Panc1 (cell line): ENCODE data around the gene FUT7.

Experiments
- POLR2AphosphoS5 ChIP-seq: IDR thresholded peaks from 2 replicates; pipeline ENCODE4 v1.6.1; 2012; ENCODE audit warnings: mild to moderate bottlenecking, low read depth, low read length, moderate library complexity
- TF ChIP-seq, protein P1 (sequence below): fragments of 450-650 bp; IDR thresholded peaks from 2 replicates; pipeline ENCODE4 v1.5.1; 2017; ENCODE audit warnings: mild to moderate bottlenecking
- TF ChIP-seq, protein P2 (sequence below), 2 experiments: IDR thresholded peaks; 2 replicates each; pipeline ENCODE4 v1.6.1; 2011 to 2012; ENCODE audit warnings: low read depth in 2 of 2, control low read depth in 1 of 2, low read length in 1 of 2, mild to moderate bottlenecking in 1 of 2, moderate library complexity in 1 of 2; ENCODE audit not compliant: insufficient read depth in 1 of 2

DNA sequence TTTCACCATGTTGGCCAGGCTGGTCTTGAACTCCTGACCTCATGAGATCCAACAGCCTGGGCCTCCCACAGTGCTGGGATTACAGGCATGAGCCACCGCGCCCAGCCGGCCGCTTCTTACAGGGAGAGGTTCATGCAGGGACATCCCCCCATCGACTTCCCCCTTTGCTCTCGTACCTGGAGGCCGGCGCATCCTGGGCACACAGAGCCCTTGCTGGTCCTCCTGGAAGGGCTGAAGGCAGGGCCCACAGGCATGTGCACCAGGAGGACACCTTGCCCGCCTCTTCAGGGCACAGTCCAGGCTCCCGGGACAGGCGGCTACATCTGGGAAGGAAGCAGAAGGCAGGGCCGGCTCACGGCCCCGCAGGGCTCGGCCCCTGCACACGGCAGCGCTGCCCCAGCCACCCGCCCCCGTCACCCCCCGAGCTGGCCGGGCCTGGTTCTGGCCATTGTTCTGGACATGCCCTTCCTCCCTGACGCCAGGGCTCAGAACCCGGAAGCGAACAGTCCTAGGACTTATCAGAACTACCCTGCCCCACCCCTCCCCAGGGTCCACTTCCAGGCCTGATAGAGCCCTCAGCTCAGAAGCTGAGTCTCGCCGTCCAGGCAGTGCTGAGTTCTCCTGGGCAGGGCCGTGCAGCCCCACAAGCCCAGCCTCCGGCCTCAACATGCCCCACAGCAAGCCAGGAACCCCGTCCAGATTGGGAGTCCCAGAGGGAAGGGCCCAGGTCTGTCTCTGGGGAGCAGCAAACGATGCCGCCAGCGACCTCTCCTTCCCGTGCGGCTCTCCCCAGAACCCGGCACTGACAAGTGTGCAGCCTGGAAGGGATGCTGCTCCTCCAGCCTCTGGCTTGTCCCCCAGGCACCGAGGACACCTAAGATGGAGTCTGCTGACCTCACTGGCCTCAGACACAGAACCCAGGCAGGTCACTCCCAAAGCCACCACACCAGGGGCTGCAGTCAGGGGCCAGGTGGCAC, 11.2 kb upstream of the FUT7 start:
- TF ChIP-seq, protein P1, sequence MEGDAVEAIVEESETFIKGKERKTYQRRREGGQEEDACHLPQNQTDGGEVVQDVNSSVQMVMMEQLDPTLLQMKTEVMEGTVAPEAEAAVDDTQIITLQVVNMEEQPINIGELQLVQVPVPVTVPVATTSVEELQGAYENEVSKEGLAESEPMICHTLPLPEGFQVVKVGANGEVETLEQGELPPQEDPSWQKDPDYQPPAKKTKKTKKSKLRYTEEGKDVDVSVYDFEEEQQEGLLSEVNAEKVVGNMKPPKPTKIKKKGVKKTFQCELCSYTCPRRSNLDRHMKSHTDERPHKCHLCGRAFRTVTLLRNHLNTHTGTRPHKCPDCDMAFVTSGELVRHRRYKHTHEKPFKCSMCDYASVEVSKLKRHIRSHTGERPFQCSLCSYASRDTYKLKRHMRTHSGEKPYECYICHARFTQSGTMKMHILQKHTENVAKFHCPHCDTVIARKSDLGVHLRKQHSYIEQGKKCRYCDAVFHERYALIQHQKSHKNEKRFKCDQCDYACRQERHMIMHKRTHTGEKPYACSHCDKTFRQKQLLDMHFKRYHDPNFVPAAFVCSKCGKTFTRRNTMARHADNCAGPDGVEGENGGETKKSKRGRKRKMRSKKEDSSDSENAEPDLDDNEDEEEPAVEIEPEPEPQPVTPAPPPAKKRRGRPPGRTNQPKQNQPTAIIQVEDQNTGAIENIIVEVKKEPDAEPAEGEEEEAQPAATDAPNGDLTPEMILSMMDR: no peak
- no peak for TF ChIP-seq POLR2AphosphoS5
- TF ChIP-seq, protein P2, sequence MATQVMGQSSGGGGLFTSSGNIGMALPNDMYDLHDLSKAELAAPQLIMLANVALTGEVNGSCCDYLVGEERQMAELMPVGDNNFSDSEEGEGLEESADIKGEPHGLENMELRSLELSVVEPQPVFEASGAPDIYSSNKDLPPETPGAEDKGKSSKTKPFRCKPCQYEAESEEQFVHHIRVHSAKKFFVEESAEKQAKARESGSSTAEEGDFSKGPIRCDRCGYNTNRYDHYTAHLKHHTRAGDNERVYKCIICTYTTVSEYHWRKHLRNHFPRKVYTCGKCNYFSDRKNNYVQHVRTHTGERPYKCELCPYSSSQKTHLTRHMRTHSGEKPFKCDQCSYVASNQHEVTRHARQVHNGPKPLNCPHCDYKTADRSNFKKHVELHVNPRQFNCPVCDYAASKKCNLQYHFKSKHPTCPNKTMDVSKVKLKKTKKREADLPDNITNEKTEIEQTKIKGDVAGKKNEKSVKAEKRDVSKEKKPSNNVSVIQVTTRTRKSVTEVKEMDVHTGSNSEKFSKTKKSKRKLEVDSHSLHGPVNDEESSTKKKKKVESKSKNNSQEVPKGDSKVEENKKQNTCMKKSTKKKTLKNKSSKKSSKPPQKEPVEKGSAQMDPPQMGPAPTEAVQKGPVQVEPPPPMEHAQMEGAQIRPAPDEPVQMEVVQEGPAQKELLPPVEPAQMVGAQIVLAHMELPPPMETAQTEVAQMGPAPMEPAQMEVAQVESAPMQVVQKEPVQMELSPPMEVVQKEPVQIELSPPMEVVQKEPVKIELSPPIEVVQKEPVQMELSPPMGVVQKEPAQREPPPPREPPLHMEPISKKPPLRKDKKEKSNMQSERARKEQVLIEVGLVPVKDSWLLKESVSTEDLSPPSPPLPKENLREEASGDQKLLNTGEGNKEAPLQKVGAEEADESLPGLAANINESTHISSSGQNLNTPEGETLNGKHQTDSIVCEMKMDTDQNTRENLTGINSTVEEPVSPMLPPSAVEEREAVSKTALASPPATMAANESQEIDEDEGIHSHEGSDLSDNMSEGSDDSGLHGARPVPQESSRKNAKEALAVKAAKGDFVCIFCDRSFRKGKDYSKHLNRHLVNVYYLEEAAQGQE (IDR thresholded peaks at IDR 0.05; ENCODE audit: insufficient read depth in 1 of 2, low read depth in 2 of 2, low read length in 1 of 2): no peak
